Type B pancreatic cell (in vitro differentiated cells): Measurements from ENCODE around the gene APPBP2. TPM values are rescaled to one million over a fixed set of nuclear protein-coding genes. Genes with fewer than 3 reads are reported as not detected.

ENCODE experiments used
- DNase-seq: peaks from one replicate; pipeline ENCODE4 v3.0.0; 2021; ENCODE audit warnings: mixed read lengths; ENCODE audit not compliant: unreplicated experiment; ENCODE audit errors: extremely low spot score
- H3K27ac Mint-ChIP-seq: 2 replicates; pipeline ENCODE4 v1.8.0; 2021; ENCODE audit warnings: mild to moderate bottlenecking, mixed read lengths
- H3K27me3 Mint-ChIP-seq: 2 replicates; pipeline ENCODE4 v1.8.0; 2021; ENCODE audit warnings: mixed read lengths
- H3K36me3 Mint-ChIP-seq: 2 replicates; pipeline ENCODE4 v1.8.0; 2021; ENCODE audit warnings: mixed read lengths
- H3K4me1 Mint-ChIP-seq: one replicate; pipeline ENCODE4 v1.8.0; 2021; ENCODE audit warnings: mixed read lengths; ENCODE audit not compliant: unreplicated experiment
- H3K4me3 Mint-ChIP-seq: 2 replicates; pipeline ENCODE4 v1.8.0; 2021; ENCODE audit warnings: mild to moderate bottlenecking, mixed read lengths
- H3K9me3 Mint-ChIP-seq: 2 replicates; pipeline ENCODE4 v1.8.0; 2021; ENCODE audit warnings: mixed read lengths
- CTCF ChIP-seq: fragments of 200-600 bp; sonication (generic); conservative IDR thresholded peaks from 2 replicates; pipeline ENCODE4 v1.5.0; 2021; ENCODE audit warnings: antibody characterized with exemption, mild to moderate bottlenecking
- total RNA-seq: library from RNA; stranded (reverse); gene quantifications from 2 replicates; pipeline ENCODE4 v1.2.1, GENCODE V29; 2021; ENCODE audit warnings: low replicate concordance

Gene APPBP2
- total RNA-seq, 1 donor from 2014 or later, result 66.4 TPM

GRCh38 chr17:60455378-60455777 is 70.7 kb downstream of the APPBP2 start:
- H3K36me3 Mint-ChIP-seq, result peaks cover 30% of the 10 kb centered on the region

GRCh38 chr17:60451965-60452364 is 74.1 kb downstream of the APPBP2 start:
- DNase-seq, result no peak
- Mint-ChIP-seq H3K4me3 (no peak overlapping the region), H3K36me3 (peaks cover 31% of the 10 kb centered on the region), H3K27me3 (no peaks in the 10 kb centered on the region), H3K27ac (no peak overlapping the region), H3K9me3 (no peaks in the 10 kb centered on the region), H3K4me1 (no peaks in the 10 kb centered on the region)
- no peak for TF ChIP-seq CTCF

More at GRCh38 chr17:60455378-60455777, 70.7 kb downstream of the APPBP2 start:
- DNase-seq, result no peak
- H3K27me3 Mint-ChIP-seq, result no peaks in the 10 kb centered on the region
- TF ChIP-seq CTCF, result no peak
- H3K27ac Mint-ChIP-seq, result no peak overlapping the region
- H3K4me1 Mint-ChIP-seq, result no peaks in the 10 kb centered on the region
- no peaks in the 10 kb centered on the region for H3K9me3 Mint-ChIP-seq
- no peak overlapping the region for H3K4me3 Mint-ChIP-seq

- no peaks in the 10 kb centered on the region for H3K4me1 Mint-ChIP-seq
- H3K9me3 Mint-ChIP-seq, result no peaks in the 10 kb centered on the region
- no peaks in the 10 kb centered on the region for H3K27me3 Mint-ChIP-seq
- peaks cover 25% of the 10 kb centered on the region for H3K36me3 Mint-ChIP-seq
- no peak overlapping the region for H3K4me3 Mint-ChIP-seq
- DNase-seq, result no peak
- H3K27ac Mint-ChIP-seq, result no peak overlapping the region
- no peak for TF ChIP-seq CTCF
Measured at GRCh38 chr17:60451071-60451470, 75.0 kb downstream of the APPBP2 start.

- Mint-ChIP-seq H3K27me3 (no peaks in the 10 kb centered on the region), H3K4me1 (peaks cover 6% of the 10 kb centered on the region), H3K36me3 (peaks cover 20% of the 10 kb centered on the region), H3K27ac (no peak overlapping the region), H3K9me3 (no peaks in the 10 kb centered on the region), H3K4me3 (no peak overlapping the region)
- DNase-seq, result no peak
- TF ChIP-seq CTCF, result no peak
Measured at GRCh38 chr17:60447375-60447774, 78.7 kb downstream of the APPBP2 start.

- Mint-ChIP-seq H3K27ac (no peak overlapping the region), H3K4me3 (no peak overlapping the region), H3K4me1 (peaks cover 15% of the 10 kb centered on the region), H3K9me3 (no peaks in the 10 kb centered on the region), H3K27me3 (no peaks in the 10 kb centered on the region), H3K36me3 (peaks cover 16% of the 10 kb centered on the region)
- TF ChIP-seq CTCF, result no peak
- no peak for DNase-seq
Measured at GRCh38 chr17:60445144-60445543, 80.9 kb downstream of the APPBP2 start.

GRCh38 chr17:60443713-60444112 is 82.3 kb downstream of the APPBP2 start:
- TF ChIP-seq CTCF, result no peak
- Mint-ChIP-seq H3K36me3 (peaks cover 12% of the 10 kb centered on the region), H3K4me3 (no peak overlapping the region), H3K4me1 (peaks cover 15% of the 10 kb centered on the region), H3K9me3 (no peaks in the 10 kb centered on the region), H3K27ac (no peak overlapping the region), H3K27me3 (no peaks in the 10 kb centered on the region)
- no peak for DNase-seq
